GM21528 (cell line): ENCODE measurements around the gene ASF1A.

ENCODE experiments used
- ATAC-seq: cut with Tn5 transposase; IDR thresholded peaks from one replicate; pipeline ENCODE4 v1.9.1; 2021; ENCODE audit warnings: mild to moderate bottlenecking, moderate library complexity; ENCODE audit not compliant: unreplicated experiment, low FRiP score

The ASF1A gene

GRCh38 chr6:118877806-118878205 lies 16.1 kb upstream of the ASF1A start:
- ATAC-seq, result no peak

GRCh38 chr6:118881440-118882313 lies 12.3 kb upstream of the ASF1A start:
- peak; percentile 87 for ATAC-seq

DNA sequence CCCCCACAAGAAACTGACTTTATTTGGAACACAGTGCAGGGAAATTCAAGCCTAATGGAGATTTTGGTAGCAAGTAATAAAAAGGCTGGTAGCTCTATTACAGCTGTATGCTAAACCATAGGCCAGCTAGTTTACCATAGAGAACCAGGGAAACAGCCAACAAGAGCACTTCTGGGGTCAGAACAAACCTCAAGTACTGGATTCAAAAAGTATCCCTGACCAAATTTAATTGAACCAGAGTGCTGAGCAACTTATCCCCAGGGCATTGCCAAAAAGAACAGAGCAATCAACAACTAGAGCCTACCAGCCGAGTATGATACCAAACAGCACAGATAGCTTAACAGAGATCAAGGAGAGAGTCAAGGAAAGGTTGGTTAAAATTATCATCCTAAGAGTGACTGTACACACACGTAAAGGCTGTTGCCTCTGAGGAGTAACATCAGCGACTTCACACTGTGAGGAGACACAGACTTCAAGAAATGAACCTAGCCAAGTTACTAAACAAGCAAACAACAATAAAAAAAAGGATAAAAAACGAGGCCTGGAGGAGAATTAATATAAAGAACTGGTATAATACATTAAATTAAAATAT lies 11.5 kb upstream of the ASF1A start:
- no peak for ATAC-seq

- ATAC-seq, result no peak
These were observed 7.3 kb upstream of the ASF1A start for GRCh38 chr6:118886641-118887040.

GRCh38 chr6:118889163-118889562 lies 4.8 kb upstream of the ASF1A start:
- ATAC-seq, result no peak

GRCh38 chr6:118890997-118891790 lies 2.8 kb upstream of the ASF1A start:
- ATAC-seq, result no peak

DNA sequence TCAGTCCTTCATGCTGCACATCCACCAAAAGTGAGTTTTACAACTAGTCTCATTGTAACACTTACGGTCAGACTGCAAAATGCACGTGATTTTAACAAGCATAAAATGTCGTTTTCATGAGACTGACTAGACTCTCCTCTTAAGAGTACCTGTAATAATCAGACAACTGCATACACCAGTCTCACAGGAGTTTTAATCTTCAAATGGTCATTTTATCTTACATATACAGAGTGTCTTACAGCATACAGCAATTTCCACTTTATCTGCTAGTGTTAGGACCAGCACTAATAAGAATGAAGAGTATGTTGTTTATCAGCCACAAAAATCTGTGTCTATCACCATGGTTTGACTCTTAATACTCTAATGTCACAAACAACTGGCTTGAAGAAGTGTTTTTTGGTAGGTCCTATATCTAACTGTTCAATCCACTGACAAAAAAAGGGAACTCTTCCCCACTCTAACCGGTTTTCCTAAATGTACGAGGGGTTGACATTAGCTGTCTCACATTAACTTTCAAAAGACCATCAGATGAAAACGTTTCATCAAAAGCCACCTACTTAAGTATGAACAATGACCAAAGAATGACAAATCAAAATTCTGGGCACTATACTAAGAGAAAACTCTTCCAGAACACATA lies 1.5 kb upstream of the ASF1A start:
- no peak for ATAC-seq

DNA sequence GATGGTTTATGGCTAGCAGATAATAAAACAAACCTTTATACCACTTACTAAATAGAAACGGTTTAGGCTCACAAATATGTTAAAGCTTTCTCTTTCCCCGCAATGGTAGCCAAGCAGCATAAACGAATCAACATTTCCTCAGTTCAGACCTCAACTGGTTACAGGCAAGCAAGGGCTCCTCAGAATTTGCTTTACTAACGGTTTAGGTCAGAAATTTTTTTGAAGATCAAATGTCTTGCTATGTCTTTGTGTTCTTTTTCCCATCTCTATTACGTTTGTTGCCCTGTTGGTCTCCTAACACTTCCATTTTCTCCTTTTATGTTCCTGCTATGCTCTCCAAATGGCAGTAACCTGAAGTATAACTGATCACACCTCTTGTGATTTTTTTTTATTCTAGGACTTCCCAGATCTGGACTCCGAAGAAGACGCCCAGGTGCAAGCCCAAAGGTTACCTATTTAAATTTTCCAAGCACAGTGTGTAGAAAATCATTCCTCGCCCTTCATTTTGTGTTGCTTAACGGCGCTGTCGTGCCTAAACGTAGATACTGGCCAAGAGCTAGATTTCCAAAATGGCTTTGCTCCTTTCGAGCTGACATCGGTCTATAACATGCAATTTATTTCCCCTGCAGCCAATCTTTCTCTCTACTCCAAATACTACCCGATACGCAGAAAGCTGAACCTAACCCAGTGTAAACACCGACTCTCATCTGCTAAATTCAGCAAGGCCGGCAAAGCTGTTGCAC lies 717 bp upstream of the ASF1A start:
- ATAC-seq, result peak; percentile 18

DNA sequence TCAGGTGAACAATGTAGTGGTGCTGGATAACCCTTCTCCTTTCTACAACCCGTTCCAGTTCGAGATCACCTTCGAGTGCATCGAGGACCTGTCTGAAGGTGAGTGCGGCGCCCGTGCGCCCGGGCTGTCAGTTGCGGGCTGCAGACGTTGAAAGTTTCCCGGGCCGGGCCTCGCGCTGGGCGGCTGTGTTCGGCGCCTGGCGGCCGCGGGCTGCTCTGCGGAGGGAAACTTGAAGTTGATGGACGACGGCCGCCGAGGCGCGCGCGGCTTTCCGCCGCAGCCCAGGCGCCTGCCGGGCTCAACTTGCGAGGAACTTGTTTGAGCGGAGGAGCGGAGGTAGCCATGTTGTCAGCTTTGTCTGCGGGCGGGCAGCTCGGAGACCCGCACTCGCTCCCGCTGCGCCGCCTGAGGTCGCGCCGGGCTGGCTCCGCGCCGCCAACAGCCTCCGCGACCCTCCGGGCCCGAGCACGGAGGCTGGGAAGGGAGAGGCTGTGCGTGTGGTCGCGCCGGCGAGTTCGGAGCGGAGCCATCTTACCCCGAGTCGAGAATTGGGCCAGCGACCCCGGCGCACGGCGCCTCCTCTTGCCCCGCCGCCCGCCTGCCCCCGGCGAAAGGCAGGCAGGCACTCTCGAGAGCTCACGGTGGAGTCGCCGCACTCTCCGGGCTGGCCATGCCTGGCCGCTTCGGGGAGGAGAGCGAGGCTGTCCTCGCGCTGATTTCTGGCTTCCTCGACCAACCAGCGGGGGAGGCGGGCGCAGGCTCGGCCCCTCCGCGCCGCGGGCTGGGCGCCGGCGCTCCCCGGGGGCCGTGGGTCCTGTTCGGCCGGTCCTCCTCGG lies 691 bp downstream of the ASF1A start:
- peak; percentile 35 for ATAC-seq

DNA sequence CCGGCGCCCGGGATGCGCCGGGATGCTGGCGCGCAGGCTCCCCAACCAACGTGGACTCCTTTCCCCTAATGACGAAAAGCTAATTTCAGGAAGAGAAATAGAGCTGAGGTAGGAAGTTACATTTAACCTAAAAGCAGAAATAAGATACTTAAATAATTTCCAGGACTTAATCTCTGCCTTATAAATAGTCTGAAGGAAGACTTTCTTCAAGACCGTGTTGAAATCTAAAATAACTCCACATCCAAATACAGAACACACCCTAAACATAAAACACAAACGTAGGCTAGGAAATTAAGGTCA lies 1.3 kb downstream of the ASF1A start:
- no peak for ATAC-seq

GRCh38 chr6:118895859-118896258 lies 1.9 kb downstream of the ASF1A start:
- ATAC-seq, result no peak

GRCh38 chr6:118896339-118897136 lies 2.6 kb downstream of the ASF1A start:
- no peak for ATAC-seq

- no peak for ATAC-seq
These were observed 3.4 kb downstream of the ASF1A start for GRCh38 chr6:118897386-118897785.

GRCh38 chr6:118899948-118900347 lies 6.0 kb downstream of the ASF1A start:
- ATAC-seq, result no peak

- ATAC-seq, result no peak
These were observed 8.8 kb downstream of the ASF1A start for GRCh38 chr6:118902726-118903125.

GRCh38 chr6:118903138-118903537 lies 9.2 kb downstream of the ASF1A start:
- ATAC-seq, result no peak

DNA sequence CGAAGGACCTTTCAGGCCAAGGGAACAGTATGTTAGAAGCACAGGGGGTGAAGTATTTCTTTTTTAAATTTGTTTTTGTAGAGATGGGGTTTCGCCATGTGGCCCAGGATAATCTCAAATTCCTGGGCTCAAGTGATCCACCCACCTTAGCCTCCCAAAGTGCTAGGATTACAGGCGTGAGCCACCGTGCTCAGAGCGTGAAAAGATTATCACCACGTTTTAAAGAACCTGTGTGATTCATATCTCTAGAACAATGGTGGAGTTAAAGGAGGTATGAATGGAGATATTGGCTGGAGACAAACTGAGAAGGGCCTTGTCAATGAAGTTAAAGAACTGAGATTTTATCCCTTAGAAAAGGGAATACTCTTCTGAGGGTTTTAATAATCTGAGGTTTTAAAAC lies 9.7 kb downstream of the ASF1A start:
- ATAC-seq, result no peak

DNA sequence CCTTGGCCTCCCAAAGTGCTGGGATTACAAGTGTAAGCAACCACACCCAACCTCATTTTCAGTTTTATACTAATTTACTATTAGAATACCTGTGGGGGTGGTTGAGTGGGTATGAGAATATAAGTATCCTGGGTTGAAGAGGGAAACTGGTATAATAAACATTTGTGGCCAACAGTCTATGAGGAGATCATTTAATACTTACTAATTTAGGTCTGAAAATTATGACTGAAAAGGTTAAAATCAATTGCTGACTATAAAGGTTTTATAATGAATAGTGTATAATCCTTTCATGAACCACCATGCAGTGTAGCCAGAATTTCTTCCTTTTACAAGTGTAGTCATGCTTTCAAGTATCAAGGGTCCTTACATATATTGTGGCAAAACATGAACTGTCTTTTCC lies 11.1 kb downstream of the ASF1A start:
- no peak for ATAC-seq

- no peak for ATAC-seq
These were observed 11.9 kb downstream of the ASF1A start for GRCh38 chr6:118905851-118906250.
